Mesothelial cell of epicardium (in vitro differentiated cells): ENCODE data around the gene CCDC89. TPM values are rescaled to one million over a fixed set of nuclear protein-coding genes. Genes with fewer than 3 reads are reported as not detected.
A peak's percentile ranks its signal among the peaks of the same experiment; 100 is the strongest.

ENCODE experiments used
- DNase-seq, 2 experiments: peaks; one replicate each; pipeline ENCODE4 v3.0.0; 2021; ENCODE audit warnings: low spot score in 2 of 2; ENCODE audit not compliant: unreplicated experiment in 2 of 2
- H3K27ac Mint-ChIP-seq: 2 replicates; pipeline ENCODE4 v1.8.0; 2021; ENCODE audit warnings: mixed read lengths
- H3K27me3 Mint-ChIP-seq: 2 replicates; pipeline ENCODE4 v1.8.0; 2021; ENCODE audit warnings: low read depth, mixed read lengths
- H3K36me3 Mint-ChIP-seq: 2 replicates; pipeline ENCODE4 v1.8.0; 2021; ENCODE audit warnings: mixed read lengths
- H3K4me1 Mint-ChIP-seq: 2 replicates; pipeline ENCODE4 v1.8.0; 2021; ENCODE audit warnings: mixed read lengths
- H3K4me3 Mint-ChIP-seq: 2 replicates; pipeline ENCODE4 v1.8.0; 2021; ENCODE audit warnings: mild to moderate bottlenecking, moderate library complexity, mixed read lengths
- H3K9me3 Mint-ChIP-seq: 2 replicates; pipeline ENCODE4 v1.8.0; 2021; ENCODE audit warnings: mixed read lengths
- total RNA-seq: library from RNA; stranded (reverse); gene quantifications from 3 replicates; pipeline ENCODE4 v1.2.1, GENCODE V29; 2021
- TF ChIP-seq, protein P1 (sequence below): fragments of 200-600 bp; sonication (generic); IDR thresholded peaks from one replicate; pipeline ENCODE4 v1.5.0; 2021; ENCODE audit warnings: antibody characterized with exemption; ENCODE audit not compliant: unreplicated experiment

The CCDC89 gene
- total RNA-seq, 1 donor from 2014 or later, result 1.3 TPM

DNA sequence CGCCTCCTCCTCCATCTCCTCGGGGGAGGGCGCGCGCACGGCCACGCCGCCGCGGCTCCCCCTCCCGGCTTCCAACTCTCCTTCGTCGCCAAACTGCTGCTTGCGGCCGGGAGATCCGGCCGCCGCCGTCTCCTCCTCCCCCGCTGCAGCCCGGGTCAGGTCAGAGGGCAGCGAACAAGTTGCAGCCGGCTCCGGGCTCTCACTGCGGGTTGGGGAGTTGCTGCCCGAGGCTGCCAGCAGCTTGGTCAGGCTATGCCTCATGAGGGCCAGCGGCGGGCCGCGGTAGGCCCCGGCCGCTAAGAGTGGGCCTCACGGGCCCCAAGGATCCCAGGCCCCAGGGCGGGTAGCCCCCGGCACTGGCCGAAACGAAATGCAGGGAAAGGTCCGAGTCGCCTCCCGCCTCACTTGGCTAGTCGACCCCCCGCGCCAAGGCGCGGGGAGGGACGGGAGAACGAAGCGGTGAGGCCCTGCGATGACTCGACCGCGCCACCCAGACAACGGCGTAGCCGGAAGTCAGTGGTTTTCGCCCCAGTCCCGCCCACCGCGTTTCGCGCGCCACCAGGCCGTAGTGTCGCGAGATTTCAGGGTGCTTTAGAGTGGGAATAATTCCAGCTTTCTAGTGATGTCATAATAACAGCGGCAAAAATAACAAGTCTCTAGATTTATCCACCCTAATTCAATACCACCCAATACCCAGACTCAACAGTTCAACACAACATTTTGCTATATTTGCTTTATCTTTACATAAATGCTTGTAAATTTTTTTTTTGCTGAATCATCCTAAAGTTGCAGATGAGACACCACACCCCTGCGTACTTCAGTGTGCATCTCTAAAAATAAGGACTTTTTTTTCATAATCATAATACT, 21.1 kb downstream of the CCDC89 start, which contains the start of gene CREBZF:
Gene CREBZF (minus strand): TSS at position 515 of the 867 bp plus-strand sequence. CDS start 254 bp downstream, at position 261.
- Mint-ChIP-seq H3K27me3 (no peaks in the 10 kb centered on the region), H3K4me3 (peak within 1 kb of the TSS; percentile 100), H3K9me3 (no peaks in the 10 kb centered on the region), H3K27ac (peak within 1 kb of the TSS; percentile 99), H3K4me1 (peaks cover 34% of the 10 kb centered on the region), H3K36me3 (peaks cover 13% of the 10 kb centered on the region)
- TF ChIP-seq, protein P1, sequence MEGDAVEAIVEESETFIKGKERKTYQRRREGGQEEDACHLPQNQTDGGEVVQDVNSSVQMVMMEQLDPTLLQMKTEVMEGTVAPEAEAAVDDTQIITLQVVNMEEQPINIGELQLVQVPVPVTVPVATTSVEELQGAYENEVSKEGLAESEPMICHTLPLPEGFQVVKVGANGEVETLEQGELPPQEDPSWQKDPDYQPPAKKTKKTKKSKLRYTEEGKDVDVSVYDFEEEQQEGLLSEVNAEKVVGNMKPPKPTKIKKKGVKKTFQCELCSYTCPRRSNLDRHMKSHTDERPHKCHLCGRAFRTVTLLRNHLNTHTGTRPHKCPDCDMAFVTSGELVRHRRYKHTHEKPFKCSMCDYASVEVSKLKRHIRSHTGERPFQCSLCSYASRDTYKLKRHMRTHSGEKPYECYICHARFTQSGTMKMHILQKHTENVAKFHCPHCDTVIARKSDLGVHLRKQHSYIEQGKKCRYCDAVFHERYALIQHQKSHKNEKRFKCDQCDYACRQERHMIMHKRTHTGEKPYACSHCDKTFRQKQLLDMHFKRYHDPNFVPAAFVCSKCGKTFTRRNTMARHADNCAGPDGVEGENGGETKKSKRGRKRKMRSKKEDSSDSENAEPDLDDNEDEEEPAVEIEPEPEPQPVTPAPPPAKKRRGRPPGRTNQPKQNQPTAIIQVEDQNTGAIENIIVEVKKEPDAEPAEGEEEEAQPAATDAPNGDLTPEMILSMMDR, result no peak
- peak; percentile 88 to 96 for DNase-seq

DNA sequence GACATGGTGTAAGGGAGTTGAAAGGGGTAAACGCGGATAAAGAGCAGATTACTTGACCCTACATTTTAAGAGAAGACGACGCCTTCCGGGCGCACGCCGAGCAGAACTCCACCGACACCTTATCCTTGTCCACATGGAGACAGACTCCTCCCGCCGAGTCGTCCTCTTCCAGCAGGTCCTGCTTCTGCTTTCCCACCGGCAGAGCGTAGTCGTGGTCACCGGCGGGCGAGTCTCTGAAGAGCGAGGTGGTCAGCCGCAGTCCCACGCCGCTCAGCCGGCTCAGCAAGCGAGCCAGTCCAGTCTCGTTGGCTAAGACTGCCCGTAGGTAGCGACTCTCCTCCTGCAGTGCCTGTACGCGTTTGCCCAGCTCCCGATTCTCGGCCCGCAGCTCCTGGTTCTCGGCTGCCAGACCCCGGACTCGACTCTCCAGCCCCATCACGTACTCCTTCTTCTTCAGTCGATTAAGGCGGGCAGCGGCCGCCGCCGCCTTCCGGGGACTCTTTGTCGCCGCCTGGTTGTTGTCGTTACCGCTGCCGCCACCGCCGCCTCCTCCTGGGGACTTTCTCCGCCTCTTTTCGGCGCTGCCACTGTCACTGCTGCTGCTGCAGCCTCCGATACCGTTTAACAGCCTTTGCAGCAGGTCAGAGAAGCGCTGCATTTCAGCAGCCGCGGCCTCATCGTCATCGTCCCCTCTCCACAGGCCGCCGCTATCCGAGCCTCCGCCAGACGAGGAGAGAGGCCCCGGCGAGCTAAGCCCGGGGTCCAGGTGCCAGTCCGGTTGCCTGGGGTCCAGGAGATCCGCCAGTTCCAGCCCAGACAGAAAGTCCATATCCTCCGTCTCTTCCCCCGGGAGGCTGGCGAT, 22.0 kb downstream of the CCDC89 start:
- H3K27ac Mint-ChIP-seq, result peak overlapping the region; percentile 99
- H3K9me3 Mint-ChIP-seq, result no peaks in the 10 kb centered on the region
- TF ChIP-seq, protein P1, result no peak
- peaks cover 42% of the 10 kb centered on the region for H3K4me1 Mint-ChIP-seq
- DNase-seq, result peak; percentile 46 to 76
- H3K36me3 Mint-ChIP-seq, result peaks cover 18% of the 10 kb centered on the region
- peak overlapping the region; percentile 100 for H3K4me3 Mint-ChIP-seq
- no peaks in the 10 kb centered on the region for H3K27me3 Mint-ChIP-seq

DNA sequence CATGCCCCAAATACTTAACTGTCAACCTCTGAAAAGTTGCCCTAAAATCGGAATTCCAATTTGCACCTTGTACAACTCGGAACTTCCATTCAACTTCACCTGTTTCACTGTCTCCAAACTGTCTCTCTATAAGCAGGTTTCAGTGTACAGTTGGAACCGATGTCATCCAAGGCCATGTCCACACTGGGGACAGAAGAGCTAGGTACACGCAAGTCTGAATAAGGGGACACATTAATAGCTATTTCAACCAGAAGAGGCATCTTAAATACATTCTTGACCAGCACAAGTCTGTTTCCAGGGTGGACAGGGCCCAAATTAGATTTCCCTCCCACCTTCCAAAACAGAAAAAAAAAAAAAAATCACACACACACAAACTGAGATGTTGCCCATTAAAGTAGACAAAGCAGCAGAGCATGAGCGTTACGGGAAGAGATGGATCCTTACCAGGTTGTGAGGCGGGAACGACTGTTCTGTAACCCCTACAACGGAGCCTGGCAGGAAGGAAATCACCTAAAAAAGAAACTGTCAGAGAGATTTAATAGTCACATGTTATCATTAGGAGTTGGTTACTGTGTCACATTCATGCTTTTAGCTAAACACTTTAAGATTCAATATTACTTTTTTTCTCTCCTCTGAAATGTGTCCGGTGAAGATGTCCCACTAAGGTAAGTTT, 22.8 kb downstream of the CCDC89 start:
- no peak for DNase-seq
- peak overlapping the region; percentile 100 for H3K4me3 Mint-ChIP-seq
- peak overlapping the region; percentile 99 for H3K27ac Mint-ChIP-seq
- no peaks in the 10 kb centered on the region for H3K9me3 Mint-ChIP-seq
- TF ChIP-seq, protein P1, result no peak
- H3K4me1 Mint-ChIP-seq, result peaks cover 48% of the 10 kb centered on the region
- no peaks in the 10 kb centered on the region for H3K27me3 Mint-ChIP-seq
- H3K36me3 Mint-ChIP-seq, result peaks cover 20% of the 10 kb centered on the region

DNA sequence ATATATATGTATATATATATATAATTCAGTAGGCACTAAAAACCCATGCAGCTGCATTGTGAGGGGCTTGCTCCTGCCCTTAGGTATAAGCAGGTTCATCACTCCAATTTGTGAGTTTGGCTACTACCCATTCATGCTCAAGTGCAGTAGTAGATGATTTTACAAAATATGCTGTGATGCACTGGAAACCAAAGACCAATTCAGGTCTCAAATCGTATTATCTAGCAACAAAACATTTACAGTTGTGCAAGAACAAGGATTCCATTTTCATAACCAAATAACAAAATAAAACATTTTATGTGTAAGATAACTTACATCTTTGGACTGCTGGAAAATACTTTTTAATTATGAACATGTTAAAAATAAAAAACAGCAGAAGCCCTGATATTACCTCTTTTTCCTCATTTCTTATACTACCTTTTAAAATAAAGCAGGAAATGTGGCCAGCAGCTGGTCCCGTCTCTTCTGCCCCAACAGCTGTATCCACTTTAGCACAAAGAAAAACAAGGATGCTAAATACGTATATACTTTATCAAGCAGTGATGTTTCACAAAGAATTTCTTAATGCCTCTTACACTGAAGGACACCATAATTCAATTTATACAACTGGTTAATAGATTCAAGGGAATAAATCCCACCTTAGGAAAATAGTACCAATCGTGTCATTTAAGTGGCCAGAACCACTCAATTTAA, 23.9 kb downstream of the CCDC89 start:
- H3K9me3 Mint-ChIP-seq, result no peaks in the 10 kb centered on the region
- peaks cover 49% of the 10 kb centered on the region for H3K4me1 Mint-ChIP-seq
- no peak for DNase-seq
- H3K4me3 Mint-ChIP-seq, result peak overlapping the region; percentile 100
- H3K27ac Mint-ChIP-seq, result peak overlapping the region; percentile 30
- H3K27me3 Mint-ChIP-seq, result no peaks in the 10 kb centered on the region
- peaks cover 22% of the 10 kb centered on the region for H3K36me3 Mint-ChIP-seq
- TF ChIP-seq, protein P1, result no peak

DNA sequence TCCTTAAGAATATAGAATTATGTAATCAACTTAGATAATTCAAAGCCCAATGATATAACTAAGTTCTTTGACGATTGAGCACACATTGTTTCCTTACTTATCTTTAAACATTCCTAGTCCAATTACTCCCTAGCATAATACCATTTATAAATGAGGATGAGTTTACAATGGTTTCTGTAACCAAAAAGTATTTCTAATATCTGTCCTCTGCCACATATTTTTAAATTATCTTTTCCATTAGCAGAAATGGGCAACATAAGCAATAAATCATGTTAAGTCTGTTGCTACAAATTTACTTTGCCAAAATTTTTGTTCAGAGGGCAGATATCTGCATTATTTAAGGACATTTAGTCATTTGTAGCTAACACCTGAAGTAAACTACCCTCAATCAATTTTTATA, 27.8 kb downstream of the CCDC89 start:
- H3K4me1 Mint-ChIP-seq, result peaks cover 42% of the 10 kb centered on the region
- no peaks in the 10 kb centered on the region for H3K27me3 Mint-ChIP-seq
- DNase-seq, result no peak
- H3K4me3 Mint-ChIP-seq, result no peak overlapping the region
- peak overlapping the region; percentile 50 for H3K27ac Mint-ChIP-seq
- peaks cover 30% of the 10 kb centered on the region for H3K36me3 Mint-ChIP-seq
- TF ChIP-seq, protein P1, result no peak
- no peaks in the 10 kb centered on the region for H3K9me3 Mint-ChIP-seq
